Mucosa of descending colon (tissue), 3 donors: Measurements from ENCODE around the gene RAB11FIP3. TPM values are rescaled to one million over a fixed set of nuclear protein-coding genes. Genes with fewer than 3 reads are reported as not detected.
"Not testable (repeated sequence)": the region's sequence is repeated elsewhere in the genome, so short reads cannot be mapped to it uniquely, and the experiment has no call there.

ENCODE experiments used
- ATAC-seq: fragments of 200-7000 bp; cut with Tn5 transposase; one replicate; pipeline ENCODE4 v1.9.1; 2020; ENCODE audit warnings: mild to moderate bottlenecking, moderate library complexity
- DNase-seq, 3 donors: peaks; one replicate each; pipeline ENCODE4 v3.0.0-alpha.2; 2020
- H3K36me3 ChIP-seq: fragments of 200-600 bp; one replicate; pipeline ENCODE4 v1.8.0; 2021; ENCODE audit warnings: low read depth, mild to moderate bottlenecking
- H3K4me1 ChIP-seq: fragments of 200-600 bp; one replicate; pipeline ENCODE4 v1.8.0; 2021; ENCODE audit warnings: low read depth, mild to moderate bottlenecking
- H3K4me3 ChIP-seq: fragments of 200-600 bp; one replicate; pipeline ENCODE4 v1.8.0; 2021; ENCODE audit warnings: mild to moderate bottlenecking
- H3K9me3 ChIP-seq: fragments of 200-600 bp; one replicate; pipeline ENCODE4 v1.8.0; 2021; ENCODE audit warnings: mild to moderate bottlenecking
- CTCF ChIP-seq: fragments of 200-600 bp; IDR thresholded peaks from one replicate; pipeline ENCODE4 v1.8.0; 2022; ENCODE audit warnings: antibody characterized with exemption, mild to moderate bottlenecking
- intact Hi-C, 2 donors: fragments of 100-400 bp; cut with DNase I in 1 of 2; cut with micrococcal nuclease in 1 of 2; formaldehyde crosslinking; loops; one replicate each; pipeline versions ENCODE4 v1.11.0 to v1.11.1; 2022; cut with DNase I, micrococcal nuclease
- total RNA-seq, 3 donors: library from RNA; stranded (reverse); fragmentation: NEBNext Ultra II Directional in 2 of 3; extraction: Animal tissue kit (Norgen Biotek cat#: 25700) in 2 of 3; gene quantifications; one replicate each; pipeline versions ENCODE4 v1.2.1 to v1.2.4, GENCODE V29; 2021 to 2023
- donor health status: DM: no; HTN: no; CAD: no; lungs with moderate emphysema.
- donor health status: DM: no; HTN: no; CAD: no.
- donor health status: DM: no; HTN: yes; CAD: no.

RAB11FIP3 gene
- total RNA-seq, 3 donors from 2014 or later = 22.3 to 45.6 (median 30.7) TPM

GRCh38 chr16:503150-504071 lies 78.0 kb downstream of the RAB11FIP3 start:
- H3K9me3 ChIP-seq = no peaks in the 10 kb centered on the region
- H3K36me3 ChIP-seq = no peaks in the 10 kb centered on the region
- ATAC-seq (peak; percentile 5), DNase-seq (peak in 1 of 3 donors; percentile 50)
- peaks cover 17% of the 10 kb centered on the region for H3K4me1 ChIP-seq
- H3K4me3 ChIP-seq = no peak overlapping the region
- no peak for TF ChIP-seq CTCF
- intact Hi-C loops = no loop called here

- H3K36me3 ChIP-seq = no peaks in the 10 kb centered on the region
- DNase-seq = no peak
- ATAC-seq = no peak
- intact Hi-C loops = no loop called here
- H3K4me3 ChIP-seq = no peak overlapping the region
- TF ChIP-seq CTCF = no peak
- no peaks in the 10 kb centered on the region for H3K9me3 ChIP-seq
- H3K4me1 ChIP-seq = peaks cover 19% of the 10 kb centered on the region
Observed at GRCh38 chr16:505479-506245, 80.2 kb downstream of the RAB11FIP3 start.

GRCh38 chr16:506246-506546 lies 80.7 kb downstream of the RAB11FIP3 start:
- intact Hi-C loops = no loop called here
- ATAC-seq (no peak), DNase-seq (no peak)
- no peaks in the 10 kb centered on the region for H3K9me3 ChIP-seq
- H3K4me1 ChIP-seq = peaks cover 19% of the 10 kb centered on the region
- H3K4me3 ChIP-seq = no peak overlapping the region
- H3K36me3 ChIP-seq = no peaks in the 10 kb centered on the region
- no peak for TF ChIP-seq CTCF

GRCh38 chr16:507527-507926 lies 82.1 kb downstream of the RAB11FIP3 start:
- intact Hi-C loops, DNase-seq, H3K9me3 ChIP-seq, ATAC-seq, H3K36me3 ChIP-seq, H3K4me3 ChIP-seq: not testable (repeated sequence)
- peaks cover 12% of the 10 kb centered on the region for H3K4me1 ChIP-seq

GRCh38 chr16:507996-508395 lies 82.5 kb downstream of the RAB11FIP3 start:
- no peak for DNase-seq
- Histone ChIP-seq H3K4me1 (peaks cover 9% of the 10 kb centered on the region), H3K36me3 (no peaks in the 10 kb centered on the region), H3K9me3 (no peaks in the 10 kb centered on the region), H3K4me3 (no peak overlapping the region)
- TF ChIP-seq CTCF = no peak
- no peak for ATAC-seq
- intact Hi-C loops = no loop called here
